D721Med (cell line): Measurements from ENCODE around the gene MSL3B.

Experiments used
- DNase-seq: peaks from one replicate; pipeline ENCODE4 v3.0.0; 2011; ENCODE audit warnings: low spot score; ENCODE audit not compliant: insufficient read length
- FAIRE-seq: peaks from 2 replicates; lab custom pipeline; 2011; peaks lifted over from hg19 to GRCh38; lab: Jason Lieb, UNC
- TF ChIP-seq, protein P1 (sequence below): IDR thresholded peaks from 2 replicates; pipeline ENCODE4 v1.5.1; 2012; ENCODE audit warnings: mild to moderate bottlenecking, control low read depth; ENCODE audit not compliant: insufficient read depth; ENCODE audit errors: missing control alignments

The MSL3B gene

DNA sequence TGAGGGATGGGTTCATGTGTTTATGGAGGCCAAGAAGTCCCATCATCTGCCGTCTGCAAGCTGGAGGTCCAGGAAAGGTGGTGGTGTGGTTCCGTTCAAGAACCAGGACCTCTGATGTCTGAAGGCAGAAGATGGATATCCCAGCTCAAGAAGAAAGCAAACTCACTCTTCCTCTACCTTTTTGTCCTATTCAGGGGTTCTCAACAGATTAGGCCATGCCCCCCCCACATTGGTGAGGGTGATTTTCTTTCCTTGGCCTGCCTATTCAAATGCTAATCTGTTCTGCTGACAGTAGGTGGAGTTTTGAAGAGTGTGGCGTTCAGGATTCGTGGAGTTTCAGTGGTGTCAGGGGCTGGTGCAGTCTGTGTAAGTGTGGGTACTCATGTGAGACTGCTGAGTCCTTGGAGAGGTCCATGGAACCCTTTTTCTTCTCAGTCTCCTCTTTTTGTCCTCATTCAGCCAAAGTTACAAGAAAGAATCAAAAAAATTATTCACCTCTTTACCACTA is 5.9 kb downstream of the MSL3B start:
- TF ChIP-seq, protein P1, sequence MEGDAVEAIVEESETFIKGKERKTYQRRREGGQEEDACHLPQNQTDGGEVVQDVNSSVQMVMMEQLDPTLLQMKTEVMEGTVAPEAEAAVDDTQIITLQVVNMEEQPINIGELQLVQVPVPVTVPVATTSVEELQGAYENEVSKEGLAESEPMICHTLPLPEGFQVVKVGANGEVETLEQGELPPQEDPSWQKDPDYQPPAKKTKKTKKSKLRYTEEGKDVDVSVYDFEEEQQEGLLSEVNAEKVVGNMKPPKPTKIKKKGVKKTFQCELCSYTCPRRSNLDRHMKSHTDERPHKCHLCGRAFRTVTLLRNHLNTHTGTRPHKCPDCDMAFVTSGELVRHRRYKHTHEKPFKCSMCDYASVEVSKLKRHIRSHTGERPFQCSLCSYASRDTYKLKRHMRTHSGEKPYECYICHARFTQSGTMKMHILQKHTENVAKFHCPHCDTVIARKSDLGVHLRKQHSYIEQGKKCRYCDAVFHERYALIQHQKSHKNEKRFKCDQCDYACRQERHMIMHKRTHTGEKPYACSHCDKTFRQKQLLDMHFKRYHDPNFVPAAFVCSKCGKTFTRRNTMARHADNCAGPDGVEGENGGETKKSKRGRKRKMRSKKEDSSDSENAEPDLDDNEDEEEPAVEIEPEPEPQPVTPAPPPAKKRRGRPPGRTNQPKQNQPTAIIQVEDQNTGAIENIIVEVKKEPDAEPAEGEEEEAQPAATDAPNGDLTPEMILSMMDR, result no peak
- FAIRE-seq, result no peak

DNA sequence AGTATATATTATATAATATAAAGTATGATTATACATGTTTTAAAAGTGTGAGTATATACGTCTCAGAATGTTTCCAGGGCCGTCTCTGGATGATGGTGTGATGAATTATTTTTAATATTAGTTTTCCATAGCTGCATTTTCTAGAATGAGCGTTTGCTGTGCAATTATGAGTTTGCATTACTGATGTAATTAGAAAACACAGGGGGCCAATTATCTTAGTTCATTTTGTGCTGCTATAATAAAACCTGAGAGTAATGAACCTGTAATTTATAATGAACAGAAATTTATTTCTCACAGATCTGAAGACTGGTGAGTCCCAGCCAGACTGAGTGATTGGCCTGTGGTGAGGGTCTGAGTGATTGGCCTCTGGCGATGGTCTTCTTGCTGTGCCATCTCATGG is 9.9 kb downstream of the MSL3B start:
- FAIRE-seq (no peak), DNase-seq (no peak)
- TF ChIP-seq, protein P1, result no peak

More for the DNA sequence above, 5.9 kb downstream of the MSL3B start:
- no peak for DNase-seq

DNA sequence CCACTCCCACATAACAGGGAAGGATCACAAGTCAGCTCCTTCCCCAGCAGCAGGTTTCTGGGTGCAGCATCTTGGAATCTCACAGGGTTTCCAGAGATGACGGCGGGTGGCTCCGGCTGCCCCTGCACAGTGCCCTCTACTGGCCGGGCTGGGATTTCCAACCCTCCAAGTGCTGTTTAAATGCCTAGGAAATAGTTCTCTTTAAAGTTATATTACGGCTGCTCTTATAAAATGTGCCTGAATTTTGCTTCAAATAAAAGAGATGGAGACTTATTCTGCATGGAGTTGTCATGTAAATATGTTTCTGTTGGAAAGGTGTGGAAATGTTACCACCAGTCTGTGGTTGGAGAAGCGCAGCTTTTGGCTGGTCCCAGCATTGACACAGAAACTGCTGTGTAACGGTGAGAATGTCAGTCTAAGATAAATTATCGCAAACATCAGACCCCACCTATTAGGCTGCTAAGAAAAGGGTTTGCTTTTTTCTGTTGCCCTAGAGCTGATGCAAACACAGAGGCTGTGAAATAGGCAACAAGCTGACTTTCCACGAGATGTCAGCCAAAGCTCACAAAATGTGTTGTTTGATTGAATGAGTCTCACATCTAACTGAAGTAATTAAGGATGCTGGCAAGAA is 10.6 kb downstream of the MSL3B start:
- DNase-seq (no peak), FAIRE-seq (no peak)
- TF ChIP-seq, protein P1, result peak; percentile 38

DNA sequence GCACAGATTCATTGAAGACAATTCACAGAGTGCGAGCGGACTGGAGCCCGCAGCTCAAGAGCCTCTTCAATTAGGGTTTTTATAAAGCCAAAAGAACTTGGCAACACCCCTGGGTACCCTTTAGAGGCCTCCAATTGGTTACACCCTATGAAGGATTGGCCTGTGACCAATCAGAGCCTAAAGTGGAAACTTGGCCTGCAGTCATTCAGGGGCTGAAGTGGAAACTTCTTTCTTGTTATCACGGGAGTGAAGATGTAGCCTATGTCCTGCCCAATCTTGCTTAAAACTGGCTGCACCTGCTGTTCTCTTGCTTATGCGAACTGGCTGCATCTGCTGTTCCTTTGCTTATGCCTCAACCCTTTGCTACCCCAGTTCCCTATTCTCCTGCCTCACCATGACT is 12.0 kb downstream of the MSL3B start:
- no peak for FAIRE-seq
- TF ChIP-seq, protein P1, result no peak
- no peak for DNase-seq

DNA sequence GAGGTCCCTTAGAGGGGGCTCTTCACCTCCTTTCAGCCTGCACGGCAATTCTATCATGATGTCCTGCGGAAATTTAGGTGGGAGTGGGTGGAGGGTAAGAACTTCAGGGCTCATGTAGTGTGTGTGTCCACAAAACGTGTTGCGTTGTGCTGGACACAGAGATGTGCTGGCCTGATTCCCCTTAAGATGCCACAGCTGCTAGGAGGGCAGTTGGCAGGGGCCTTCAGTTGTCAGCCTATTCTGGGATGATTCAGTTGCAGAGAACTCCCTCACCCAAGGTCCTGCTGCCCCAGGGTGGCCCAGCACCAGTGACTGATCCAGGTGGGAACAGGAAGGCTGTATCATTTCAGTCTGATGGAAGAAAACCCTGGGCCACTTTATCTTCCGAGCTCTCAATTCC is 12.8 kb downstream of the MSL3B start:
- DNase-seq (no peak), FAIRE-seq (no peak)
- TF ChIP-seq, protein P1, result no peak

DNA sequence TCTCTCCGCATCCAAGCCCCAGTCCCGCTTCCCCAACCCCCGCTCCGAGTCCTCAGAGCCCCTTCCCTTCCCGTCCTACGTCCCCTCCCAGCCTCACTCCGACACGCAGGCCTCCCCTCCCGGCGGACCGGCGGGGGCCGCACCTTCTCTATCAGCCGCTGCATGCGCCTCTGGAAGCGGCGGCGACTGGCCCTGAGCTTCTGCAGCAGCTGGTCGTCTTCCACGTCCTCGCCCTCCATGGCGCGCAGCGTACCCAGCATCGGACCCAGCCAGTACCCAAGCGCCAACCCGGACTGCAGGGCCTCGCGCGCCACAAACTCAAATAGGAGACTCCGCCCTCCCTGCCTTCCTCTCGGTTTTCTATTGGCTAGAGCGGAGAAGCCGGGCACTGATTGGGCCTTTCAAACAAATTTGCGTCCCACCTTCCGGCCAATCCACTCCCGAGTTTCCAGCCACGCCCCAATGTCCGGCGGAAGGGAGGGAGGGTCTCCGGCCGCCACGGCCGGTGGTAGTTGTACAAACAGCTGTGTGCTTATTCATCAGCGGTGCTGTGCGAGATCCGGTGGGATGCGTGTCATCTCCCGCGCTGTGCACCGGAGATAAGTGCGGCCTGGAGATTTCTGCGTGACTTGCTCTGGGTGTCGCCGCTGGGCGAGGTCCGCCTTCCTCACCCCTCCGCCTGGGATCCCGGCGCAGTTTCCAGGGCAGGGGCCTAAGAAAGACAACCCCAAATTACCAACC is 13.8 kb downstream of the MSL3B start, which contains the start of gene HJURP:
Gene HJURP, minus strand, starts transcription at position 295 of the 741 bp plus-strand sequence. Its CDS starts 35 bp downstream, at position 260.
- TF ChIP-seq, protein P1, result no peak
- no peak for FAIRE-seq

More for the DNA sequence above, 13.8 kb downstream of the MSL3B start, which contains the start of gene HJURP:
- peak; percentile 97 for DNase-seq
